Progenitor cell of endocrine pancreas (in vitro differentiated cells): ENCODE data around the gene PTRH2. TPM values are rescaled to one million over a fixed set of nuclear protein-coding genes. Genes with fewer than 3 reads are reported as not detected.
A peak's percentile ranks its signal among the peaks of the same experiment; 100 is the strongest.
"Not testable (repeated sequence)": the region's sequence is repeated elsewhere in the genome, so short reads cannot be mapped to it uniquely, and the experiment has no call there.

Experiments
- DNase-seq: peaks from one replicate; pipeline ENCODE4 v3.0.0; 2021; ENCODE audit warnings: low spot score; ENCODE audit not compliant: unreplicated experiment
- H3K27ac Mint-ChIP-seq: 2 replicates; pipeline ENCODE4 v1.8.0; 2021; ENCODE audit warnings: mild to moderate bottlenecking, moderate library complexity, mixed read lengths
- H3K27me3 Mint-ChIP-seq: 2 replicates; pipeline ENCODE4 v1.8.0; 2021; ENCODE audit warnings: mixed read lengths
- H3K36me3 Mint-ChIP-seq: 2 replicates; pipeline ENCODE4 v1.8.0; 2022; ENCODE audit warnings: mixed read lengths; ENCODE audit not compliant: insufficient read depth
- H3K4me1 Mint-ChIP-seq: 2 replicates; pipeline ENCODE4 v1.8.0; 2021; ENCODE audit warnings: low read depth, mixed read lengths
- H3K4me3 Mint-ChIP-seq: 2 replicates; pipeline ENCODE4 v1.8.0; 2021; ENCODE audit warnings: low read depth, mild to moderate bottlenecking, moderate library complexity, mixed read lengths
- H3K9me3 Mint-ChIP-seq: 2 replicates; pipeline ENCODE4 v1.8.0; 2021; ENCODE audit warnings: low read depth, mixed read lengths
- long read RNA-seq: library from polyadenylated mRNA; unstranded; transcript quantifications from one replicate; pipeline ENCODE4 v2.0.0, GENCODE V29; 2020
- total RNA-seq: library from RNA; stranded (reverse); gene quantifications from 2 replicates; pipeline ENCODE4 v1.2.1, GENCODE V29; 2021
- TF ChIP-seq, protein P1 (sequence below): fragments of 200-600 bp; sonication (generic); IDR thresholded peaks from one replicate; pipeline ENCODE4 v1.5.0; 2021; ENCODE audit warnings: antibody characterized with exemption, mild to moderate bottlenecking; ENCODE audit not compliant: unreplicated experiment

Gene PTRH2
- 19.2 and 23.8 TPM in 2 replicates for total RNA-seq
- long read RNA-seq, full-length matches to known transcripts: 34 of 40 reads
- long read RNA-seq, partial matches to known transcripts: 2 of 40 reads
- long read RNA-seq, other reads (novel, unspliced or antisense): 4 of 40 reads

- Mint-ChIP-seq H3K27ac (peak within 1 kb of the TSS; percentile 99), H3K9me3 (no peaks in the 10 kb centered on the region), H3K36me3 (peaks cover 4% of the 10 kb centered on the region), H3K27me3 (no peaks in the 10 kb centered on the region), H3K4me3 (peak within 1 kb of the TSS; percentile 98), H3K4me1 (peaks cover 32% of the 10 kb centered on the region)
- DNase-seq: peak; percentile 93
- TF ChIP-seq, protein P1, sequence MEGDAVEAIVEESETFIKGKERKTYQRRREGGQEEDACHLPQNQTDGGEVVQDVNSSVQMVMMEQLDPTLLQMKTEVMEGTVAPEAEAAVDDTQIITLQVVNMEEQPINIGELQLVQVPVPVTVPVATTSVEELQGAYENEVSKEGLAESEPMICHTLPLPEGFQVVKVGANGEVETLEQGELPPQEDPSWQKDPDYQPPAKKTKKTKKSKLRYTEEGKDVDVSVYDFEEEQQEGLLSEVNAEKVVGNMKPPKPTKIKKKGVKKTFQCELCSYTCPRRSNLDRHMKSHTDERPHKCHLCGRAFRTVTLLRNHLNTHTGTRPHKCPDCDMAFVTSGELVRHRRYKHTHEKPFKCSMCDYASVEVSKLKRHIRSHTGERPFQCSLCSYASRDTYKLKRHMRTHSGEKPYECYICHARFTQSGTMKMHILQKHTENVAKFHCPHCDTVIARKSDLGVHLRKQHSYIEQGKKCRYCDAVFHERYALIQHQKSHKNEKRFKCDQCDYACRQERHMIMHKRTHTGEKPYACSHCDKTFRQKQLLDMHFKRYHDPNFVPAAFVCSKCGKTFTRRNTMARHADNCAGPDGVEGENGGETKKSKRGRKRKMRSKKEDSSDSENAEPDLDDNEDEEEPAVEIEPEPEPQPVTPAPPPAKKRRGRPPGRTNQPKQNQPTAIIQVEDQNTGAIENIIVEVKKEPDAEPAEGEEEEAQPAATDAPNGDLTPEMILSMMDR: no peak
Observed at GRCh38 chr17:59707149-59707970, at the start of gene PTRH2, which contains the start of gene VMP1. Gene PTRH2, minus strand, starts transcription at chr17:59707430. Its CDS starts 9,452 bp downstream, at chr17:59697978. Gene VMP1, plus strand, starts transcription at chr17:59707654. Its CDS starts 23,793 bp downstream, at chr17:59731447.

DNA sequence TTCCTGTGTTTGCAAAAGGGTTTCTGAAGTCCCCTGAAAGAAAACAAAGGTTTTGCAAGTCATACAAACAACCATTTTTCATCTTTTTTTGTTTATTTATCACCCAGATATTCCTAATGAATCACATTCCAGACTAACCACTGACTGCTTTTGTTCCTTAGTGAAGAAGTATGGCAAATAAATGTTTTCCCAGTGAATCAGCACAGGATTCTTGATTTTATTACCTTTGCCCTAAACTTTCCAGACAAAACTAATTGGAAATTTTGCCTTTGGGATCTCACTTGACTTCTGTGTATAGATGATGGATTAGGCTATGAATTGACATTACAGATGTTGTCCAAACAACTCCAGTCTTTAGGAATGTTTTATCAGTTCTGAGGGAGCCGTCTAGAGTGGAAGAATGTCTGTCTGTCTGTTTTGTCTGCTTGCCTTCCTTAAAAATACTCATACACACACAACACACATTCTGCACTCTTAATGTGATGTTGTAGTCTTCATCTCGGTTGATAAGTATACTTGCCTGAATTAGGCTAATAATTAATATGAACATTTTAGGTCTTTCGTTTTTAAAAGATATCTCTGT is 49.1 kb upstream of the PTRH2 start:
- peak overlapping the region; percentile 97 for H3K27ac Mint-ChIP-seq
- TF ChIP-seq, protein P1: no peak
- H3K27me3 Mint-ChIP-seq: no peaks in the 10 kb centered on the region
- no peak overlapping the region for H3K4me3 Mint-ChIP-seq
- peaks cover 4% of the 10 kb centered on the region for H3K9me3 Mint-ChIP-seq
- peaks cover 29% of the 10 kb centered on the region for H3K4me1 Mint-ChIP-seq
- DNase-seq: no peak
- H3K36me3 Mint-ChIP-seq: peaks cover 15% of the 10 kb centered on the region

GRCh38 chr17:59755069-59755468 is 47.8 kb upstream of the PTRH2 start:
- Mint-ChIP-seq H3K4me1 (peaks cover 27% of the 10 kb centered on the region), H3K27ac (peak overlapping the region; percentile 73), H3K36me3 (peaks cover 12% of the 10 kb centered on the region)
- not testable (repeated sequence) for DNase-seq, H3K27me3 Mint-ChIP-seq, H3K9me3 Mint-ChIP-seq, H3K4me3 Mint-ChIP-seq

GRCh38 chr17:59754552-59754951 is 47.3 kb upstream of the PTRH2 start:
- Mint-ChIP-seq H3K36me3 (peaks cover 9% of the 10 kb centered on the region), H3K27ac (peak overlapping the region; percentile 54), H3K4me3 (no peak overlapping the region), H3K4me1 (peaks cover 27% of the 10 kb centered on the region), H3K9me3 (peaks cover 2% of the 10 kb centered on the region), H3K27me3 (no peaks in the 10 kb centered on the region)
- DNase-seq: no peak
- TF ChIP-seq, protein P1: no peak

DNA sequence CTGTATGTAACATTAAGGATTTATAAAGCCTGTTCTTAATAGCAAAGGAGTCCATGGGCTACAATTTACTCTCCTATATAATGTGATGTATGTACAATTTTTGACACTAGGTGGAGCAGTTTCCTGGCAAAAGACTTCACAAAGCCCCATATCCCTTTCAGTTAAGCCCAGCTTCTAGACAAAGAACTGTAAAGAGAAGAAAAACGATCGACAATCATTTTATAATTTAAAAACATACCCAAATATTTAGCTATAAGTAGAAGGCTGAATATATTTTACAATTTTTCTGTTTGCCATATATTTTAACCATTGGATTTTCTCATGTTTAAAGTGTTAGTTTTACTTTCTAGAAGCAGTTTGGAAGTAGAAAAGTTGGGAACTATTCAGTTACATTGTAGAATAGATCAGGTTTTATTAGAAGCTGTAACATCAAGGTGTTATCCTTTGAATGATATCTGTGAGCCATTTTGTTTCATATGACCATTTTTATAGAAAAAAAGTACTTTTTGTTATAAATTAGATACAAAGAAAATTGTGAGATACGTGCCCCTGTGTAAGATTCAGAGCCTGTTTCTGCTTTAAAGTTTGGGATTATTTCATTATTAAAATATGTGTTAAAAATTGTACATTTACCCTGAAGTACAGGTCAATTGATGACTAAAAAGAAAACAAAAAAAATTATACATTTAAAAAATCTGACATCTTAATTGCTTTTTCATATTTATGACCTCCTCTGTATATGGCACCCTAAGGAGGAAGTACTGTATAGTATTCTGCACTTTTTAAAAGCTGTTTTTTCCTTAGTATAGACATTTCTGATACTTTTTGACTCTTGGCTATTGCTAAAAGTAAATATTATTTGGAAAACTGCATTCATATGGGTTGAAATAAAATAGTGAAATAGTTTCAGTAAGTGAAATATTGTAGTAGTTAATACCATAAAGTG is 46.6 kb upstream of the PTRH2 start:
- no peak overlapping the region for H3K4me3 Mint-ChIP-seq
- peaks cover 5% of the 10 kb centered on the region for H3K36me3 Mint-ChIP-seq
- peak overlapping the region; percentile 82 for H3K27ac Mint-ChIP-seq
- no peak for DNase-seq
- peaks cover 27% of the 10 kb centered on the region for H3K4me1 Mint-ChIP-seq
- H3K27me3 Mint-ChIP-seq: no peaks in the 10 kb centered on the region
- TF ChIP-seq, protein P1: peak; percentile 84
- no peaks in the 10 kb centered on the region for H3K9me3 Mint-ChIP-seq
